ENCODE data around the gene MYRFL. TPM values are rescaled to one million over a fixed set of nuclear protein-coding genes. Genes with fewer than 3 reads are reported as not detected.

The MYRFL gene
- total RNA-seq, 1 donor from 2014 or later = not detected

GRCh38 chr12:70006619-70006973, 181.6 kb downstream of the MYRFL start:
- Histone ChIP-seq H3K9me3 (no peaks in the 10 kb centered on the region), H3K27me3 (no peaks in the 10 kb centered on the region), H3K4me1 (peaks cover 11% of the 10 kb centered on the region), H3K27ac (no peak overlapping the region), H3K4me3 (no peak overlapping the region), H3K36me3 (no peaks in the 10 kb centered on the region)
- no peak for TF ChIP-seq CTCF (IDR thresholded peaks at IDR 0.05)
- TF ChIP-seq POLR2AphosphoS5 (IDR thresholded peaks at IDR 0.05; ENCODE audit: insufficient read depth in 1 of 2, low read depth in 1 of 2) = no peak
- no peak for TF ChIP-seq POLR2A (IDR thresholded peaks at IDR 0.05)
- no peak for DNase-seq (ENCODE audit: extremely low spot score in 2 of 2)
- intact Hi-C loops (cut with DNase I) = no loop called here

- no peaks in the 10 kb centered on the region for H3K36me3 ChIP-seq
- no peaks in the 10 kb centered on the region for H3K27me3 ChIP-seq
- DNase-seq (ENCODE audit: extremely low spot score in 2 of 2) = no peak
- no peak for TF ChIP-seq POLR2AphosphoS5 (IDR thresholded peaks at IDR 0.05; ENCODE audit: insufficient read depth in 1 of 2, low read depth in 1 of 2)
- no peak for TF ChIP-seq CTCF (IDR thresholded peaks at IDR 0.05)
- no peak for TF ChIP-seq POLR2A (IDR thresholded peaks at IDR 0.05)
- H3K27ac ChIP-seq = no peak overlapping the region
- no peaks in the 10 kb centered on the region for H3K9me3 ChIP-seq
- H3K4me1 ChIP-seq = peaks cover 4% of the 10 kb centered on the region
- no peak overlapping the region for H3K4me3 ChIP-seq
- intact Hi-C loops (cut with DNase I) = no loop called here
Measured at GRCh38 chr12:70007687-70008086, 182.7 kb downstream of the MYRFL start.

Other genes starting within 250 kb of the MYRFL start
- 77.3 TPM for gene CCT2, start 239.8 kb upstream of the MYRFL start, total RNA-seq
- gene LRRC10, start 214.3 kb upstream of the MYRFL start, total RNA-seq = not detected
- gene BEST3, start 125.9 kb upstream of the MYRFL start, total RNA-seq = not detected
- 7.9 TPM for gene RAB3IP, start 86.4 kb upstream of the MYRFL start, total RNA-seq

All from vagina (tissue), 2 donors.